SH-SY5Y (cell line): ENCODE results near the gene RPL9.

Experiments used
- GATA2 ChIP-seq: IDR thresholded peaks from 2 replicates; pipeline ENCODE4 v1.6.1; 2011; ENCODE audit warnings: mild to moderate bottlenecking, low read depth, low read length
- GATA3 ChIP-seq: IDR thresholded peaks from 2 replicates; pipeline ENCODE4 v1.6.1; 2011; ENCODE audit warnings: low read depth, mild to moderate bottlenecking, low read length, moderate library complexity

GRCh38 chr4:39426728-39427127 lies 32.0 kb downstream of the RPL9 start:
- TF ChIP-seq GATA2 (no peak), GATA3 (no peak)
